Urothelium cell line (cell line): ENCODE data around the gene CPVL.

Source experiments
- DNase-seq: peaks from one replicate; pipeline ENCODE4 v3.0.0; 2011; ENCODE audit warnings: low spot score, mixed read lengths
- FAIRE-seq: peaks from 2 replicates; lab custom pipeline; 2011; peaks lifted over from hg19 to GRCh38; lab: Jason Lieb, UNC

Gene CPVL

GRCh38 chr7:29146057-29146706 lies at the start of gene CPVL:
TSS of gene CPVL (minus strand) at chr7:29146537. CDS start at chr7:29121061, 25,476 bp downstream.
- DNase-seq (no peak), FAIRE-seq (no peak)

- FAIRE-seq = no peak
- DNase-seq = no peak
Measured at GRCh38 chr7:29194594-29195427, 48.5 kb upstream of the CPVL start, which contains the start of gene CHN2. TSS of gene CHN2 (plus strand) at chr7:29194775.

GRCh38 chr7:29194206-29194593 lies 47.9 kb upstream of the CPVL start:
- FAIRE-seq (no peak), DNase-seq (no peak)

GRCh38 chr7:29193316-29194205 lies 47.2 kb upstream of the CPVL start:
- no peak for FAIRE-seq
- DNase-seq = no peak

GRCh38 chr7:29192811-29193210 lies 46.5 kb upstream of the CPVL start:
- FAIRE-seq = no peak
- DNase-seq = no peak

GRCh38 chr7:29192323-29192722 lies 46.0 kb upstream of the CPVL start:
- no peak for DNase-seq
- no peak for FAIRE-seq

GRCh38 chr7:29190349-29191045 lies 44.2 kb upstream of the CPVL start:
- FAIRE-seq = peak; percentile 62

GRCh38 chr7:29189743-29190201 lies 43.4 kb upstream of the CPVL start:
- DNase-seq (peak; percentile 81), FAIRE-seq (peak; percentile 52)

More at GRCh38 chr7:29190349-29191045, 44.2 kb upstream of the CPVL start:
- no peak for DNase-seq

- DNase-seq (no peak), FAIRE-seq (no peak)
Measured at GRCh38 chr7:29185613-29186012, 39.3 kb upstream of the CPVL start.

GRCh38 chr7:29184599-29184998 lies 38.3 kb upstream of the CPVL start:
- FAIRE-seq = no peak
- no peak for DNase-seq

- no peak for DNase-seq
- no peak for FAIRE-seq
Measured at GRCh38 chr7:29179115-29179514, 32.8 kb upstream of the CPVL start.

GRCh38 chr7:29177963-29178600 lies 31.7 kb upstream of the CPVL start:
- FAIRE-seq (peak; percentile 63), DNase-seq (peak; percentile 76)

- DNase-seq (no peak), FAIRE-seq (no peak)
Measured at GRCh38 chr7:29173458-29173857, 27.1 kb upstream of the CPVL start.

GRCh38 chr7:29170781-29171180 lies 24.4 kb upstream of the CPVL start:
- FAIRE-seq (no peak), DNase-seq (no peak)

- DNase-seq = no peak
- FAIRE-seq = peak; percentile 17
Measured at GRCh38 chr7:29167721-29168120, 21.4 kb upstream of the CPVL start.

GRCh38 chr7:29163854-29164253 lies 17.5 kb upstream of the CPVL start:
- no peak for DNase-seq
- FAIRE-seq = no peak

- DNase-seq = no peak
- FAIRE-seq = no peak
Measured at GRCh38 chr7:29162577-29162976, 16.2 kb upstream of the CPVL start.

GRCh38 chr7:29161231-29161630 lies 14.9 kb upstream of the CPVL start:
- FAIRE-seq = no peak

GRCh38 chr7:29160080-29160479 lies 13.7 kb upstream of the CPVL start:
- peak; percentile 72 for FAIRE-seq
- DNase-seq = no peak

More at GRCh38 chr7:29161231-29161630, 14.9 kb upstream of the CPVL start:
- no peak for DNase-seq
